Glutamatergic neuron (in vitro differentiated cells): ENCODE measurements around the gene MELK. TPM values are rescaled to one million over a fixed set of nuclear protein-coding genes. Genes with fewer than 3 reads are reported as not detected.
"Not testable (repeated sequence)": the region's sequence is repeated elsewhere in the genome, so short reads cannot be mapped to it uniquely, and the experiment has no call there.

ENCODE experiments used
- DNase-seq: peaks from one replicate; pipeline ENCODE4 v3.0.0; 2022
- H3K27ac Mint-ChIP-seq: one replicate; pipeline ENCODE4 v1.8.0; 2020; ENCODE audit warnings: mild to moderate bottlenecking, mixed read lengths, inconsistent platforms; ENCODE audit not compliant: unreplicated experiment
- H3K27me3 Mint-ChIP-seq: one replicate; pipeline ENCODE4 v1.8.0; 2020; ENCODE audit warnings: mild to moderate bottlenecking, moderate library complexity, mixed read lengths, inconsistent platforms; ENCODE audit not compliant: unreplicated experiment
- H3K36me3 Mint-ChIP-seq: one replicate; pipeline ENCODE4 v1.8.0; 2020; ENCODE audit warnings: mild to moderate bottlenecking, mixed read lengths, inconsistent platforms; ENCODE audit not compliant: unreplicated experiment
- H3K4me1 Mint-ChIP-seq: one replicate; pipeline ENCODE4 v1.8.0; 2020; ENCODE audit warnings: mild to moderate bottlenecking, low read depth, mixed read lengths, inconsistent platforms; ENCODE audit not compliant: unreplicated experiment
- H3K4me3 Mint-ChIP-seq: one replicate; pipeline ENCODE4 v1.8.0; 2020; ENCODE audit warnings: mild to moderate bottlenecking, mixed read lengths, inconsistent platforms; ENCODE audit not compliant: unreplicated experiment
- H3K9me3 Mint-ChIP-seq: one replicate; pipeline ENCODE4 v1.8.0; 2020; ENCODE audit warnings: mild to moderate bottlenecking, moderate library complexity, mixed read lengths, inconsistent platforms; ENCODE audit not compliant: unreplicated experiment
- total RNA-seq: library from RNA; stranded (reverse); fragmentation: NEBNext Ultra II Directional; extraction: Animal tissue kit (Norgen Biotek cat#: 25700); gene quantifications from one replicate; pipeline ENCODE4 v1.2.1, GENCODE V29; 2021; ENCODE audit not compliant: unreplicated experiment
- TF ChIP-seq, protein P1 (sequence below): fragments of 200-600 bp; sonication (generic); IDR thresholded peaks from one replicate; pipeline ENCODE4 v1.5.0; 2021; ENCODE audit not compliant: partially characterized antibody, unreplicated experiment

Gene MELK
- total RNA-seq, 1 donor from 2014 or later = 7.2 TPM

GRCh38 chr9:36560771-36561170 lies 11.9 kb upstream of the MELK start:
- no peak overlapping the region for H3K27ac Mint-ChIP-seq
- no peak overlapping the region for H3K4me3 Mint-ChIP-seq
- H3K4me1 Mint-ChIP-seq = no peaks in the 10 kb centered on the region
- no peak for DNase-seq
- H3K9me3 Mint-ChIP-seq = no peaks in the 10 kb centered on the region
- TF ChIP-seq, protein P1, sequence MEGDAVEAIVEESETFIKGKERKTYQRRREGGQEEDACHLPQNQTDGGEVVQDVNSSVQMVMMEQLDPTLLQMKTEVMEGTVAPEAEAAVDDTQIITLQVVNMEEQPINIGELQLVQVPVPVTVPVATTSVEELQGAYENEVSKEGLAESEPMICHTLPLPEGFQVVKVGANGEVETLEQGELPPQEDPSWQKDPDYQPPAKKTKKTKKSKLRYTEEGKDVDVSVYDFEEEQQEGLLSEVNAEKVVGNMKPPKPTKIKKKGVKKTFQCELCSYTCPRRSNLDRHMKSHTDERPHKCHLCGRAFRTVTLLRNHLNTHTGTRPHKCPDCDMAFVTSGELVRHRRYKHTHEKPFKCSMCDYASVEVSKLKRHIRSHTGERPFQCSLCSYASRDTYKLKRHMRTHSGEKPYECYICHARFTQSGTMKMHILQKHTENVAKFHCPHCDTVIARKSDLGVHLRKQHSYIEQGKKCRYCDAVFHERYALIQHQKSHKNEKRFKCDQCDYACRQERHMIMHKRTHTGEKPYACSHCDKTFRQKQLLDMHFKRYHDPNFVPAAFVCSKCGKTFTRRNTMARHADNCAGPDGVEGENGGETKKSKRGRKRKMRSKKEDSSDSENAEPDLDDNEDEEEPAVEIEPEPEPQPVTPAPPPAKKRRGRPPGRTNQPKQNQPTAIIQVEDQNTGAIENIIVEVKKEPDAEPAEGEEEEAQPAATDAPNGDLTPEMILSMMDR = no peak
- no peaks in the 10 kb centered on the region for H3K36me3 Mint-ChIP-seq
- H3K27me3 Mint-ChIP-seq = no peaks in the 10 kb centered on the region

DNA sequence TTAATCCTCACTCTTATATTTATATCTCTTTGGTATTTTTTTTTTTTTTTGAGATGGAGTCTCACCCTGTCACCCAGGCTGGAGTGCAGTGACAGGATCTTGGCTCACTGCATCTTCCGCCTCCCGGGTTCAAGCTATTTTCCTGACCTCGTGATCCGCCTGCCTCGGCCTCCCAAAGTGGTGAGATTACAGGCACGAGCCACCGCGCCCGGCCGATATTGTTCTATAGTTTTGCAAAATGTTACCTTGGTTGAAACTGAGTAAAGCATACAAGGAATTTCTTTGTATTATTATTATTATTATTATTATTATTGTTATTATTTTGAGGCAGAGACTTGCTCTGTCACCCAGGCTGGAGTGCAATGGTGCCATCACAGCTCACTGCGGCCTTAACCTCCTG lies 9.9 kb upstream of the MELK start:
- H3K4me3 Mint-ChIP-seq, H3K27me3 Mint-ChIP-seq, H3K9me3 Mint-ChIP-seq, H3K27ac Mint-ChIP-seq, H3K36me3 Mint-ChIP-seq, DNase-seq, H3K4me1 Mint-ChIP-seq: not testable (repeated sequence)

DNA sequence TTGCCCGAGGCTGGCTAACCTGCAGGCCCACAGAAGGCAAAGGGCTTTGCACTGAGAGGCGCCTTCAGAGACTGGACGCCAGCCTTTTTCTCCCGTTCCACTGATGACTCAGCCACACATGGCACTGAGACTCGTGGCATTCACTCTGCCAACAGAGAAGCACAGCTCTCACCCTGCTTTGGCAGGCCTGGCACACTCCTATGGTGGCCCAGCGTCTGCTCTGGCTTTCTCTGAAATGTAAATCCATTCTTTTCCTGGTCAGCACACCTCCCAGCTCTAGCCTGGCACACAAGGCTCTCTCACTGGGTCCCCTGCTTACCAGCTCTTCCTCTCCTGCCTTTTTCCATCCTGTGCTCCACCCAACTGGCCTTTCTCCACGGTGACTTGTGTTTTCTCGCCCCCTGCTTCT lies 5.9 kb upstream of the MELK start:
- TF ChIP-seq, protein P1 = no peak
- DNase-seq = no peak
- Mint-ChIP-seq H3K9me3 (no peaks in the 10 kb centered on the region), H3K27me3 (peaks cover 1% of the 10 kb centered on the region), H3K36me3 (no peaks in the 10 kb centered on the region), H3K27ac (no peak overlapping the region), H3K4me3 (no peak overlapping the region), H3K4me1 (no peaks in the 10 kb centered on the region)

DNA sequence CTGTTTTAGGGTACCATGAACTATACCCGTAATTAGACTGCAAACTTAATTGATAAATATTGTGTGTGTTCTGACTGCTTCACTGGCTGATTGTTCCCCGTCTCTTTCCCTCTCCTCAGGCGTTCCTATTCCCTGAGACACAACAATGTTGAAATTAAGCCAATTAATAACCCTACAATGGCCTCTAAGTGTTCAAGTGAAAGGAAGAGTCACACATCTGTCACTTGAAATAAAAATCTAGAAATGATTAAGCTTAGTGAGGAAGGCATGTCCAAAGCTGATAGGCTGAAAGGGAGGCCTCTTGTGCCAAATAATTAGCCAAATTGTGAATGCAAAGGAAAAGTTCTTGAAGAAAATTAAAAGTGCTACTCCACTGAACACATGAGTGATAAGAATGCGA lies 4.0 kb upstream of the MELK start:
- H3K36me3 Mint-ChIP-seq, H3K4me3 Mint-ChIP-seq, H3K27me3 Mint-ChIP-seq, H3K27ac Mint-ChIP-seq, H3K9me3 Mint-ChIP-seq, DNase-seq, H3K4me1 Mint-ChIP-seq: not testable (repeated sequence)

DNA sequence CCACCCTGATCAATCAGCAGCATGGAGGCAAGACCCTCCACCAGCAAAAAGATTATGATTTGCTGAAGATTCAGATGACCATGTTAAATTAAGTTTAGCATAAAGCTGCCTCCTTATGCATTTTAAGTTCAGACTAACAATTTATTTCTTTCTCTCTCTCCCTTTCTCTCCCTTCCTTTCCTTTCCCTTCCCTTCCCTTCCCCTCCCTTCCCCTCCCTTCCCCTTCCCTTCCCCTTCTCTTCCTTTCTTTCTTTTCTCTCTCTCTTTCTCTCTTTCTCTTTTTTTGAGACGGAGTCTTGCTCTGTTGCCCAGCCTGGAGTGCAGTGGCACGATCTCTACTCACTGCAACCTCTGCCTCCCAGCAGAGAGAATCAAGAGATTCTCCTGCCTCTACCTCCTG lies 1.4 kb upstream of the MELK start:
- H3K27ac Mint-ChIP-seq = no peak overlapping the region
- no peak overlapping the region for H3K4me3 Mint-ChIP-seq
- peaks cover 1% of the 10 kb centered on the region for H3K9me3 Mint-ChIP-seq
- peaks cover 2% of the 10 kb centered on the region for H3K27me3 Mint-ChIP-seq
- DNase-seq = no peak
- TF ChIP-seq, protein P1 = no peak
- no peaks in the 10 kb centered on the region for H3K4me1 Mint-ChIP-seq
- no peaks in the 10 kb centered on the region for H3K36me3 Mint-ChIP-seq

GRCh38 chr9:36574045-36574444 lies 1.4 kb downstream of the MELK start:
- H3K27ac Mint-ChIP-seq, H3K4me1 Mint-ChIP-seq, DNase-seq, H3K9me3 Mint-ChIP-seq, H3K36me3 Mint-ChIP-seq, H3K27me3 Mint-ChIP-seq: not testable (repeated sequence)
- H3K4me3 Mint-ChIP-seq = peak overlapping the region; percentile 96

GRCh38 chr9:36575411-36575882 lies 2.8 kb downstream of the MELK start:
- no peak overlapping the region for H3K4me3 Mint-ChIP-seq
- H3K4me1 Mint-ChIP-seq = no peaks in the 10 kb centered on the region
- peaks cover 1% of the 10 kb centered on the region for H3K27me3 Mint-ChIP-seq
- no peak for DNase-seq
- TF ChIP-seq, protein P1 = no peak
- peaks cover 1% of the 10 kb centered on the region for H3K9me3 Mint-ChIP-seq
- no peak overlapping the region for H3K27ac Mint-ChIP-seq
- H3K36me3 Mint-ChIP-seq = no peaks in the 10 kb centered on the region
